NCI-H69 (cell line): Measurements from ENCODE around the gene KRTAP5-9.
A peak's percentile ranks its signal among the peaks of the same experiment; 100 is the strongest.
"Not testable (repeated sequence)": the region's sequence is repeated elsewhere in the genome, so short reads cannot be mapped to it uniquely, and the experiment has no call there.

Experiments
- DNase-seq: peaks from one replicate; lab custom pipeline; 2025; lab: John Stamatoyannopoulos, UW

Gene KRTAP5-9, protein sequence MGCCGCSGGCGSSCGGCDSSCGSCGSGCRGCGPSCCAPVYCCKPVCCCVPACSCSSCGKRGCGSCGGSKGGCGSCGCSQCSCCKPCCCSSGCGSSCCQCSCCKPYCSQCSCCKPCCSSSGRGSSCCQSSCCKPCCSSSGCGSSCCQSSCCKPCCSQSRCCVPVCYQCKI

DNA sequence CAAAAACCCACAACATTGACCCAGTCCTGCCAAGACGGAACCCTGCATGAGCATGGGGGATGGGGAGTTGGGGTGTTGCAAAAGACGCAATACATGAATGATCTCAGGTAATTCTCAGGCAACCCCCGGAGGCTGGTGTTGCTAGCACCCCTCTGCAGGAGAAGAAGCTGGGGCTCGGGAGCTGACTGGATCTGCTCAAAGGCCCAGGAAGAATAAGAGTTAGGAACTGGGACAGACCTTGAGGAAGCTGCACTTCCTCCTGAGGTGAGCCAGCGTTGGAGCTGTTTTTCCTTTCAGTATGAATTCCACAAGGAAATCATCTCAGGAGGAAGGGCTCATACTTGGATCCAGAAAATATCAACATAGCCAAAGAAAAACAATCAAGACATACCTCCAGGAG, at the start of gene KRTAP5-9:
TSS of gene KRTAP5-9 (plus strand) at position 301 of the 400 bp plus-strand sequence. CDS start 238 bp downstream, outside the sequence.
- no peak for DNase-seq

DNA sequence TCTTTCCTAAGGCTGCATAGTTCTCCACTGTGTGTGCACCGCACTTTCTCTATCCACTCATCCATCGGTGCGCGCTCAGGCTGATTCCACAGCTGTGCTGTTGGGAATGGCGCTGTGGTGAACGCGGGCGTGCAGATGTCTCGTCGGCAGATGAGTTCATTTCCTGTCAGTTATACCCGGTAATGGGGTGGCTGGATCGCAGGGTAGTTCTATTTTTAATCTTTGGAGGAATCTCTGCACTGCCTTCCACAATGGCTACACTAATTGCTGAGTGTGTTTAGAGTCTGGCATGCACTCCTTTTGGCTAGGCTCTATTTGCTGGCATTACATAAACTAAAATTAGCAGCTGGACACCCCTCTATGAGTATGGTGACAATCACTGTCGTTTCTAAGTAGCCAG, 49.1 kb upstream of the KRTAP5-9 start:
- no peak for DNase-seq

DNA sequence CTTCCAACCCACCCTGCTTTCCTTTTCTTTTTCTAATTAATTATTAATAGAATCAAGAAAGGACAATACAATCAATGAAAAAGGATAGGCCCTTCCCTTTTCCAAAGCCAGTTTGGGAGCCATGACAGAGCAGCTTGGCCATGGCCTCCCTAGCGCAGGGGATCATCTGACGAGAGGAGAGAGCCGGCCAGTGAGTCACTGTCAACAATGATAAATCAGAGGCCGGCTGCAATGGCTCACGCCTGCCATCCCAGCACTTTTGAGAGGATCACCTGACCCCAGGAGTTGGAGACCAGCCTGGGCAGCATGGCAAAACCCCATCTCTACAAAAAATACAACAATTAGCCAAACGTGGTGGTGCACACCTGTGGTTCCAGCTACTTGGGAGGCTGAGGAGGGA, 48.7 kb upstream of the KRTAP5-9 start:
- DNase-seq, result no peak

DNA sequence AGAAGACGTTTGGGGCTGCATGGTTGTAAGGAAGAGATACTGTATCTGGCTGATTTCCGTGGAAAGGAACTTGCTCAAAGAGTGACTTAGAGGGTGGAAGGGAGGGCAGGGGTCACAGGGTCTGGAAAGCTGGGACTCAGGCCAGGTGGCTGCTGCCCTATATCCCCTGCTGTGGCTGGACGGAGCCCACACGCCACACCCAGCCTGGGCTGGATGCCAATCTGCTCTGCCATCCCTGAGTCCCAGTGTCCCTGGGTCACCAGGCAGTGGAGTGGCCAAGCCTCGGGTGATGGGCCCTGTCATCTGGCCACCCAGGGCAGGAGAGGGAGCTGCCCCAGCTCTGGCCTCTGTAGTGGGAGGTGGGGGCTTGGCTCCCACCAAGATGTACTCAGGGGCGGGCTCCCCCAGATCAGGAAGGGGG, 47.6 kb upstream of the KRTAP5-9 start:
- DNase-seq, result peak; percentile 44

DNA sequence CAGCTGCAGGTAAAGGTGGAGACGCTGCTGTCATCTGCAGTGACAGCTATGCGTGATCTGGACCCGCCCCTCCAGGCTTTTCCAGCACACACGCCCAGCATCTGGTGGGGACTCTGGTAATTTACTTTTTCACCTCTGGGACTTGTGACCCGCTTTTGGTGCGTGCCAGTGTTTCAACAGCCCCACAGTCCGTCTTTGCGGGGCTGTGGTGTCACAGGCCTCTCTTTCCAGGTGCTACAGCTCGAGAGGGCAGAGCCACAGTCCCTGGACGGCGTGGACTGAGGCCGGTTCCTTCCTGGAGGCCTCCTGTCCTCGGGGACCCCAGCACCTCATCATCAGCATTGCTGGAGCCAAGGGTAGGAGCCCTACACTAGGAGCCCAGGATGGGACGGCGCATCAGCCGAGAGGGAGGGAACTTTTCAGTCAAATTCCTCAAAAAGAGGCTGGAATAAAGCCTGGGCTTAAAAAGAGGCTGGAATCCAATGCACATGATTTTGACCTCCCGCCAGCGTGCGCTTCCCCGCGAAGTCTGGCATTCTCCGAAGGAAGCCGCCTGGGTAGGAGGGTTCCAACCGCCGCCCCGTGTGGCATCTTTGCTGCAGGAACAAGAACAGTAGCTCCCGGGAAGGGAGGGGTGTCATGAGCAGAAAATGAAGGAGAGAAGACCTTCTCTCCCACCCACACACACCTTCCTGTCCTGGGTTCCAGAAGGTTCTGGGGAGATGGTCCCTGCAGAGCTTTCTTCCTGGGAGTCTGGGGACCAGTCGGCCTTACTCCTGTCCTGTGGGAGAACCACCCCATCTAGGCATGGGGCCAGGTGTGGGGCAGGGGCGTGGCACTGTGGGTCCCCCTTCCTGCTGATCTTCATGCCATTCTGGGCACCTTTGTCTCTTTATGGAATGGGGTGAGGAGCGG, 46.9 kb upstream of the KRTAP5-9 start:
- DNase-seq, result no peak

DNA sequence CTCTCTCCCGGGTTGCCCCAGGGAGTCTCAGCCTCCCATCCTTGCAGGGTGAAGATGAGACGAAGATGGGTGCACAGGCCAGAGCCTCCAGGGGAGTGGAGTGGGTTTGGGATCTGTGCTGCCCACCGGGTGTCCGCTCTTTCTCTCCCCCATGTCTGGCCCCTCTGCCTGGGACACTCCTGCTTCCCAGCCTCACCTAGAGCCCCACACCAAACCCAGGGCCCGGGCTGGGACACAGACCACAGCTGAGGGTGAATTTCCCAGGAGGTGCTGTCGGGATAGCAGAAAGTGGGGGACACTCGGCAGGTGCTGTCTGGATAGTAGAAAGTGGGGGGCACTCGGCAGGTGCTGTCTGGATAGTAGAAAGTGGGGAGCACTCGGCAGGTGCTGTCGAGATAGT, 46.2 kb upstream of the KRTAP5-9 start:
- no peak for DNase-seq

DNA sequence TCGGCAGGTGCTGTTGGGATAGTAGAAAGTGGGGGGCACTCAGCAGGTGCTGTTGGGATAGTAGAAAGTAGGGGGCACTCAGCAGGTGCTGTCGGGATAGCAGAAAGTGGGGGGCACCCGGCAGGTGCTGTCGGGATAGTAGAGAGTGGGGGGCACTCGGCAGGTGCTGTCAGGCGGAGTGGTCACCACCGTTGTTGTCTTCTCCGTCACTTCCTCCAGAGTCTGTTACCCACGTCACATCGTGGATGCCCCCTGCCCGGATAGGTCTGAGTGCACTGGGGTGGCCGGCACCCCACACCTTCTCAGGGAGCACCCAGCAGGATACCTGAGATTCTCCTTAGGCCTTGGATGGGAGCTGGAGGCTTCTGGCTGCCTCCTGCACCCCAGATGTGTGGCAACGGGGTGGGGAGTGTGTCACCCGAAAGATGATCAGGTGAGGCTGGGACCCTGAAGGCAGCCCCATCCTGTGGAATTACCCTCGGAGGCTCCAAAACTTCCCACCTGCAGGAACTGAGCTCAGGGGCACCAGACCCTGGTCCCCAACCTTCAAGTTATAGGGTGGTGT, 45.3 kb upstream of the KRTAP5-9 start:
- no peak for DNase-seq

DNA sequence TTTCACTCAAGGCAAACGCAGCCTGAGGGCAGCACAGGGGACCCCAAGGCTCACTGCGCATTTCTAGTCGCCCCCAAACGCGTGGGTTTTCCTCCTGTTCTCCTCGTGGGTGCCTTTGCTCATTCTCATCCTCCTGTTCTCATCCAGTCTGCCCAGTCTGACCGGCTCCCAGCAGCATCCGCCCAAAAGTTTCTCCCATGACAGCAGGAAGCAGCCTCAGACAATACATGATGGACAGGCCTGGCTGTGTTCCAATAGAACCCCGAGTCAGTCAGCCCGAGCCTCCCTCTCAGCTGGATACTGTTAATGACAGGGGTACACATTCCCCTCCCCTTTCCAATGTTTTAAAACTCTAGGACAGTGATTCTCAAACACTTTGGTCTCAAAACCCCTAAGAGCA, 43.7 kb upstream of the KRTAP5-9 start:
- peak; percentile 86 for DNase-seq

DNA sequence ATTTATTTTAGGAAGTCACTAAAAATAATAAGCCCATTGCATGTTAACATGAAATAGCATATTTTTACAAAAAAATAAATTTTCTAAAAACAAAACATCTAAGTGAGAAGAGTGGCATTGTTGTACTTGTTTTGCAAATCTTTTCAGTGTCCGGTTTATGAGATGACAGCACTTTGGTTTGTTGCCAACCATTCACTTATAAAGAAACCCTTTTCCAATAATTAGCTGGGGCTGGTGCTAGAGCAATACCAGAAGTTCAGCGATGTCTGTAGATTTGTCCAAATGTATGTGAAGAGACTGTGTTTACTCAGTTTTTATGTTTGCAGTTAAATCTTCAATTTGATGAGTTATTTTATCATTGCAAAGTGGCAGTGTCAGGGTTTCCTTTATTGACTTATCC, 43.2 kb upstream of the KRTAP5-9 start:
- DNase-seq, result peak; percentile 71

DNA sequence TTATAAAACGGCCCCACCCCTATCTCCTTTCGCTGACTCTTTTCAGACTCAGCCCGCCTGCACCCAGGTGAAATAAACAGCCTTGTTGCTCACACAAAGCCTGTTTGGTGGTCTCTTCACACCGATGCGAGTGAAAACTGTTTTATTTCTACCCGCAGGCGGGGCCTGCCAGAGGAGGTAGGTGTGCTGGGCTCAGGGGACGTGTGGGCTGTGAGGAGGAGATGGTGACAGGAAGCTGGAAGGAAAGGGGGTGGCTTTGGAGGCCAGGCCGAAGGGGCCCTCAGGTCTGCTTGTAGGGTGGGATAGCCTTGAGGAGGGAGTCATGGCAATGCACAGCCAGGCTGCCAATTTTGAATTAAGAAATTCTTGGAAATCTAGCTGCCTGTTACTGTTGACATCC, 42.4 kb upstream of the KRTAP5-9 start:
- DNase-seq, result no peak

DNA sequence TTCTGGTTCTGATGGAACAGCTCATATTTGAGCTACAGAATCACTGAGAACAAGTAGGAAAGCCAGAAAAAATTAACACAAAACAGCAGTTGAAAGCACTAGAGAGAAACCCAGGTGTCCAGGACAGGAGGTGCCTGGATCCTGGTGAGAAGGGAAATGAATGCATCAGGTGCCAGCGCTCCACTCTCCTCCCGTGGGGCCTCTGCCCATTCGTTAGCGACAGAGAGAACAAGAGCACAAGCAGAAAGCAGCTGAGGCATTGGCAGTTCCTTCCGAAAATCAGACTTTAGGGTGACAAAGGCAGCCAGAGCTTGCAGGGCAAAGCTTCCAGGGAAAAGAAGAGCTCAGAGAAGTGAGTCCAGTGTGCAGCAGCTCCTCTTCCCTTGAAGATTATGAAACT, 41.1 kb upstream of the KRTAP5-9 start:
- DNase-seq, result peak; percentile 38

DNA sequence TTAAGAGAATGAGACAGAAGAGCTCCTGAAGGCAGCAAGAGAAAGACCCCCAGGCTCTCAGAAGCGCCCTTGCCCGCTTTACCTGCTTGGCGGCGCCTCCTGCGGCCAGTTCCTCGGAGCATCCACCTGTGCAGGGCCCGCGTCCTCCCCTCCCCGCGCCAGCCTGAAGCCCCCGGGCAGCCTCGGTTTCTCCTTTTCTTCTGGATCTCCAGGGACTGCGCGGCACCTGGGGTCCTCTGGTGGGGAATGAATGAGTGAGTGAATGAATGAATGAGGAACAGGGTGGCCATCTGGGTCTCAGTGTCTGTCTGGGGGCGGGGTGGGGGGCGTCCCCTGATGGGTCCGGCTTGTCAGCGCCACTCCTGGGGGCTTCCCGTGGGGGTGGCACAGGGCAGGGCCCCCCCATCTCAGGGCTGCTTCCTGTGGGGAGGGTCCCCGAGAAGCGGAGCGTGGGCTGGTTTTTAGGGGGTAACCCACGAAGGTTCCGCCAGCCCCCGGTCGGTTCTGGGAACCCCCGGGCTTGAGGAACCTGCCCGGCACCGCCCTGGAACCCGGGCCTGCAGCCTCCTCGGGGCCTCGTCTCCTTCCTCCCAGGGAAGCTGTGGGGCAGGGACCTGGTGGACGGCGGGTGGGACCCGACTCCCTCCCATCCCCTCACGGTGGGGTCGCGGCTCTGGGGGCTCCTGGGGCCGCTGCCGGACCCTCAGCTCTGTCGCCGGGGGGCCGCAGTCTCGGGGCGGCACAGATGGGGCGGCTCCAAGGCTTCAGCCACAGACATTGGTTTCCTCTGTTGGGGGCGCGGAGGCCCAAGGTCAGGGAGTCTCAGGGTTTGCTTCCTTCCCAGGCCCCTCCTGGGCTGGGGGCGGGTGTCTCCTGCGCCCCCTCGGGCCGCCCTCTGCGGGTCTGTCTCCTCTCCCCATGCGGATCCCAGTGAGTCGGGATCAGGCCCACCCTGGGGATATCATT, 29.4 kb upstream of the KRTAP5-9 start:
- DNase-seq, result no peak

DNA sequence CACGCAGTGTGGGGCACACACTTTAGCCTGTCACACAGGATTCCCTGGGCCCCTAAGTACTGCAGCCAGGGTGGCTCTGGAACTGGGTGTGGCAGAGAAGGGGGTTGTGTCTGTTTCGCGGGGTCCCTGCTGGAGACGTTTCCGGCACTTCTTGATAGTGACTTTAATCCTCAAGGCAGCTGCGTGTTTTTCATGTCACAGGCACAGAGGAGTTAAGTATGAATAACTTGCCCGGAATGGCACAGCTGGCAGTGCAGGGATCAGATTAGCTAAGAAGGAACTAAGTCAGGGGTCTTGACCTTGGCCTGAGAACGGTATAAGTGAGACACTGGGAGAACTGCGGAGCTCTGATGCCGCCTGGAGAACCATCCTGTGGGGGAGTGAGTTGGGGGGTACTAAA, 28.7 kb upstream of the KRTAP5-9 start:
- DNase-seq, result no peak

DNA sequence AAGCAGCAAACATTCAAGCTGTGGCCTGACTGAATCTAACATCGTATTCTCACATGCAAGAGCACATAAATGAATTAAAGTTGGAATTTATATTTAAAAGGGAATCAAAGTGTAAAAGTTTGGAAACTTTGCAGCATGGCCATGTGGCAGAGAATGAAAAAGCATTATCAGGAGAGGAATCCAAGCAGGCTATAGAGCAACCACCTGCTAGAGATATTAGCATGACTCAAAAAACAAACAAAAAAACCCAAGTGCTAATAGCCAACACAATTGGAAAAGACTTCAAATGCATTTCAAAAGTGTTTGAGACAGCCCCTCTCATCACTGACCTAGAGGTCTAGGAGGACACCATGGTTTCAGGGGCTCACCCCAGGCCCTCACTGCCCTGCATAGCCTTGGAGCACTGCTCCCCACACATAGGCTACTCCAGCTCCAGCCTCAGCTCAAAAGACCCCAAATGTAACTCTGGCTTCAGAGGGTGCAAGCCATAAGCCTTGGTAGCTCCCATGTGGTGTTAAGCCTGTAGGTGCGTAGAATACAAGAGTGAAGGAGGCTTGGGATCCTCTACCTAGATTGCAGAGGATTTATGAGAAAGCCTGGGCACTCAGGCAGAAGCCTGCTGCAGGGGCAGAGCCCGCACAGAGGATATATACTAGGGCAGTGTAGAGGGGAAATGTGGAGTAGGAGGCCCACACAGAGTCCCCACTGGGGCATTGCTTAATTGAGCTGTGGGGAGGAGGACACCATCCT, 22.9 kb upstream of the KRTAP5-9 start:
- no peak for DNase-seq

DNA sequence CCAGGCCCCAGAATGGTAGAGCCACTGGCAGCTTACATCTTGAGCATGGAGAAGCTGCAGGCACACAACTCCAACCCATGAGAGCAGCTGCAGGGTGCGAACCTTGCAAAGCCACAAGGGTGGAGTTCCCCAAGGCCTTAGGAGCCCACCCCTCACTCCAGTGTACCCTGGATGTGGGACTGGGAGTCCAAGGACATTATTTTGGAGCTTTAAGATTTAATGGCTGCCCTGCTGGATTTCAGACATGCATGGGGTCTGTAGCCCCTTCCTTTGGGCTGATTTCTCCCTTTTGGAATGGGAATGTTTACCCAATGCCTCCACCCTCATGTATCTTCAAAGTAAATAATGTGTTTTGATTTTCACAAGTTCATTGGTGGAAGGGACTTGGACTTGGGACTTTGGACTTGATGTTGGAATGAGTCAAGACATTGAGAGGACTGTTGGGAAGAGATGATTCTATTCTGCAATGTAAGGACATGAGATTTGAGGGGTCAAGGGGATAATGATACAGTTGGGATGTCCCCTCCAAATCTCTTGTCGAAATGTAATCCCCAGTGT, 22.2 kb upstream of the KRTAP5-9 start:
- no peak for DNase-seq

DNA sequence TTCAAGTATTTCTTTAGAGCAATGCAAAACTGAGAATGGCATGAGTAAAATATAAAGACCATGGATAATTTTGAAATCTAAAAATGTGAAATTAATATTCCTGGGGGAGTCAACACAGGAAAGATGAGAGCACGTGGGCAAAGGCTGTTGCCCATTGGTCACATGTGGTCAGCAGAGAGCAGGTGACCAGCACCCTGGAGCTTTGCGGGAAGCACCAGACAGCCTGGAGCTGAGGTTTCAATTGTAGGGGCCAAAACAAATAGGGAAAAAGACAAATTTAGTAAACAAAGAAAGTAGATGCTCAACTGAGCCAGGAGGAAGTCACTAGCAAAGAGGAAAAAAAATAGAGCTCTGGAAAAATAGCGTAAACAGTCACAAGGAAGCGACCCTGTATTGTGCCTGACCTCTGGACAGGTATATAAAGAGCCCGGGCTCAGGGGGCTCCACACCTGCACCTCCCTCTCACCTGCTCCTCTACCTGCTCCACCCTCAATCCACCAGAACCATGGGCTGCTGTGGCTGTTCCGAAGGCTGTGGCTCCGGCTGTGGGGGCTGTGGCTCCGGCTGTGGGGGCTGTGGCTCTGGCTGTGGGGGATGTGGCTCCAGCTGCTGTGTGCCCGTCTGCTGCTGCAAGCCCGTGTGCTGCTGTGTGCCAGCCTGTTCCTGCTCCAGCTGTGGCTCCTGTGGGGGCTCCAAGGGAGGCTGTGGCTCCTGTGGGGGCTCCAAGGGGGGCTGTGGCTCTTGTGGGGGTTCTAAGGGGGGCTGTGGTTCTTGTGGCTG, 21.2 kb upstream of the KRTAP5-9 start, which contains the start of gene KRTAP5-7:
TSS of gene KRTAP5-7 (plus strand) at position 472 of the 780 bp plus-strand sequence. CDS start at position 506, 34 bp downstream.
- not testable (repeated sequence) for DNase-seq

DNA sequence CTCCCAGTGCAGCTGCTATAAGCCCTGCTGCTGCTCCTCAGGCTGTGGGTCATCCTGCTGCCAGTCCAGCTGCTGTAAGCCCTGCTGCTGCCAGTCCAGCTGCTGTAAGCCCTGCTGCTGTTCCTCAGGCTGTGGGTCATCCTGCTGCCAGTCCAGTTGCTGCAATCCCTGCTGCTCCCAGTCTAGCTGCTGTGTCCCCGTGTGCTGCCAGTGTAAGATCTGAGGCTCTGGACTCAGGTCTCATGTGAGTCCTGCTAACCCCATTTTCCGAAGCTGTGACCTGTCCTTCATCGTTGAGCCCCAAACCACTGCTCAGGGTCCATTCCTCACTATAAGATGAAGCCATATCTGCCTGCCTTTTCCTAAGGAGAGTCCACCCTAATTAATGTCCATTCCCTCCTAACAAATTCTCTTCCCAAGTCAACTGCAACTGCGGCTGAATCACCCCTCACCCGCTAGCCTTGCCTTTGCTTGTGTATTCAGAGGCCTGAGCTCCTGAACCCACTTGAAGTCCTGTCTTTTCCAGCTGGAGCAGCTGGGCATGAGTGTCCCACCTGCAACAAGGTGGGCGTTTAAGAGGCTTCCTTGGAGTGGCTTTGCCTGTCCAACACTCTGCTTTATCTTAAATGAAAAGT, 20.5 kb upstream of the KRTAP5-9 start:
- no peak for DNase-seq

DNA sequence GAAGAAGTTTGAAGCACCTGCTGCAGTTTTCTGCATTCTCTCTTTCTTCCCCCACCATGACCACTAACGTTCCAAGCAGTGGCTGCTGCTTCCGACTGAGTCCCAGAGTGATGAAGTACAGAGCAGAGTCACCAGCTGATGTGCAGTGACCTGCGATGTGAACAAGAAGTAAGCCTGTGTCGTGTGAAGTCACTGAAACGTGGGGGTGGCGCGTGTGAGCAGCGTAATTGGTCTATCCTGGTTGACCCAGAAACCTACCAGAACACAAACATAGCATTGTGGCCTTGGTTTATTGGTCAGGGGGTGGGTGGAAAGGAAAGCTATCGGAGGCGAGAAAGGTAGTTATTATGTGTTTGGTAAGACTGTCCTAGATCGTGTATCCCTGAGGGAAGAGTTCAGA, 17.6 kb upstream of the KRTAP5-9 start:
- no peak for DNase-seq

DNA sequence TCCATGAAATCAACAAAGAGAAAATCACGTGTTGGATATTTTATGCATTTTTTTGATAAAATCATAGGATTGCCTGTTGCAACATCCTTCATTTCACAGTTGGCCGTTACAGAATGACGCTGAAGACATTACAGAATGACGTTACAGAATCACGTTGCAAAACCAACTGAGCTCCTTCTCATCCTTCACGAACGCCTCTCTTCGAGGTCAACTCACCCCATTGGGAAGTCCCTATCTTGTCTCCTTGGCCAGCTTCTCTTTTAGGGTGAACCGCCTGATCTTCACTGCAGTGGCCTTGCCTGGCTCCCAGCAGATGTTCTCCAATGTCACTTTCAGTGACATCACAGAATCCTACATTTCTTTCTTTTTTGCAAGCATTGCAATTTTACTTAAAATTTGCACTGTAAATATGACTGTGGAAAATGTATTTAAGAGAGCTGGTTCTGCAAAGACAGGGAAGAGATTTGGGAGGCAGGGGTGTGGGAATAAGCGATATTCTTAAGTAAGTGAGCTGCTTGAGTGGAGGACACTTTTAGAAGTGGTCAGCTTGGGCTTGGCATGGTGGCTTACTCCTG, 16.1 kb upstream of the KRTAP5-9 start:
- DNase-seq, result no peak
